Liver (tissue), 9 donors: ENCODE results near the gene NAP1L1. TPM values are rescaled to one million over a fixed set of nuclear protein-coding genes. Genes with fewer than 3 reads are reported as not detected.
A peak's percentile ranks its signal among the peaks of the same experiment; 100 is the strongest.

Experiments
- DNase-seq: peaks from one replicate; pipeline ENCODE4 v3.0.0-alpha.2; 2017; ENCODE audit warnings: low spot score
- H3K27ac ChIP-seq, 2 donors: one replicate each; pipeline ENCODE4 v1.7.0; 2013; ENCODE audit warnings: inconsistent platforms in 2 of 2, low read length in 2 of 2, control low read depth in 1 of 2, low read depth in 1 of 2, mild to moderate bottlenecking in 1 of 2
- H3K27me3 ChIP-seq, 4 donors: one replicate each; pipeline versions ENCODE4 v1.6.1 to v1.7.0; 2013; ENCODE audit warnings: low read length in 3 of 4, inconsistent platforms in 1 of 4, mild to moderate bottlenecking in 1 of 4, moderate library complexity in 1 of 4; ENCODE audit not compliant: control insufficient read depth in 4 of 4, insufficient read depth in 4 of 4
- H3K36me3 ChIP-seq, 4 donors: one replicate each; pipeline versions ENCODE4 v1.6.1 to v1.7.0; 2013; ENCODE audit warnings: low read length in 3 of 4, mild to moderate bottlenecking in 3 of 4, low read depth in 1 of 4, moderate library complexity in 1 of 4; ENCODE audit not compliant: control insufficient read depth in 4 of 4, insufficient read depth in 3 of 4
- H3K4me1 ChIP-seq, 4 donors: one replicate each; pipeline versions ENCODE4 v1.6.1 to v1.7.0; 2013; ENCODE audit warnings: low read length in 3 of 4, mild to moderate bottlenecking in 3 of 4, moderate library complexity in 1 of 4; ENCODE audit not compliant: control insufficient read depth in 4 of 4, insufficient read depth in 4 of 4
- H3K4me3 ChIP-seq, 3 donors: one replicate each; pipeline versions ENCODE4 v1.6.1 to v1.7.0; 2013; ENCODE audit warnings: low read length in 3 of 3, control low read depth in 1 of 3, low read depth in 1 of 3, mild to moderate bottlenecking in 1 of 3
- H3K9ac ChIP-seq, 2 donors: one replicate each; pipeline ENCODE4 v1.7.0; 2013; ENCODE audit warnings: low read length in 2 of 2, mild to moderate bottlenecking in 2 of 2, moderate library complexity in 2 of 2, control low read depth in 1 of 2, low read depth in 1 of 2
- H3K9me3 ChIP-seq, 4 donors: one replicate each; pipeline versions ENCODE4 v1.6.1 to v1.7.0; 2013; ENCODE audit warnings: low read length in 3 of 4; ENCODE audit not compliant: control insufficient read depth in 4 of 4
- EGR1 ChIP-seq, 2 donors: IDR thresholded peaks; 2 replicates each; pipeline ENCODE4 v1.6.1; 2016 to 2018; ENCODE audit warnings: antibody characterized with exemption in 2 of 2, low read depth in 2 of 2
- FOXA1 ChIP-seq: IDR thresholded peaks from 2 replicates; pipeline ENCODE4 v1.6.1; 2016; ENCODE audit warnings: antibody characterized with exemption
- FOXA2 ChIP-seq: IDR thresholded peaks from 2 replicates; pipeline ENCODE4 v1.6.1; 2016; ENCODE audit warnings: antibody characterized with exemption
- GABPA ChIP-seq, 2 donors: IDR thresholded peaks in 1 of 2; conservative IDR thresholded peaks in 1 of 2; 2 replicates each; pipeline ENCODE4 v1.6.1; 2016; ENCODE audit warnings: antibody characterized with exemption in 2 of 2, mild to moderate bottlenecking in 1 of 2, moderate library complexity in 1 of 2
- HNF4A ChIP-seq, 2 donors: conservative IDR thresholded peaks; 2 replicates each; pipeline ENCODE4 v1.6.1; 2016; ENCODE audit warnings: antibody characterized with exemption in 2 of 2, mild to moderate bottlenecking in 2 of 2
- HNF4G ChIP-seq: IDR thresholded peaks from 2 replicates; pipeline ENCODE4 v1.6.1; 2016; ENCODE audit warnings: antibody characterized with exemption
- JUND ChIP-seq, 2 donors: IDR thresholded peaks; 2 replicates each; pipeline ENCODE4 v1.6.1; 2016; ENCODE audit warnings: antibody characterized with exemption in 2 of 2
- NR2F2 ChIP-seq: IDR thresholded peaks from 2 replicates; pipeline ENCODE4 v1.6.1; 2016; ENCODE audit warnings: antibody characterized with exemption
- RAD21 ChIP-seq, 2 donors: IDR thresholded peaks; 2 replicates each; pipeline ENCODE4 v1.6.1; 2016; ENCODE audit warnings: antibody characterized with exemption in 2 of 2, mild to moderate bottlenecking in 2 of 2
- RXRA ChIP-seq, 2 donors: IDR thresholded peaks; 2 replicates each; pipeline ENCODE4 v1.6.1; 2017 to 2018; ENCODE audit warnings: antibody characterized with exemption in 2 of 2, mild to moderate bottlenecking in 1 of 2
- SP1 ChIP-seq: IDR thresholded peaks from 2 replicates; pipeline ENCODE4 v1.6.1; 2018; ENCODE audit warnings: antibody characterized with exemption, mild to moderate bottlenecking
- TAF1 ChIP-seq: conservative IDR thresholded peaks from 2 replicates; pipeline ENCODE4 v1.6.1; 2016; ENCODE audit warnings: antibody characterized with exemption, mild to moderate bottlenecking
- YY1 ChIP-seq: IDR thresholded peaks from 2 replicates; pipeline ENCODE4 v1.6.1; 2016; ENCODE audit warnings: antibody characterized with exemption, mild to moderate bottlenecking
- WGBS: extraction: QIAGEN DNeasy Blood & Tissue Kit; methylation state at CpG from one replicate; pipeline ENCODE4 v1.1.7; 2013; 5-methylcytosine and 5-hydroxymethylcytosine counted together
- polyA plus RNA-seq, 2 donors: library from polyadenylated mRNA; stranded (reverse) in 1 of 2; unstranded in 1 of 2; fragments of 200-250 nt in 1 of 2; fragments of >200 nt in 1 of 2; fragmentation: Nextera tagmentation in 1 of 2; extraction: Ambion mirVana in 1 of 2; gene quantifications; one replicate each; pipeline versions ENCODE4 v1.2.1 to v1.2.3, GENCODE V29; 2013 to 2015
- total RNA-seq, 2 donors: library from RNA; depleted of rRNA; stranded (reverse); fragments of >200 nt; gene quantifications; one replicate each; pipeline ENCODE4 v1.2.3, GENCODE V29; 2014
- TF ChIP-seq, protein P1 (sequence below): IDR thresholded peaks from 2 replicates; pipeline ENCODE4 v1.6.1; 2016; ENCODE audit warnings: antibody characterized with exemption, mild to moderate bottlenecking
- TF ChIP-seq, protein P2 (sequence below): IDR thresholded peaks from 2 replicates; pipeline ENCODE4 v1.6.1; 2016; ENCODE audit warnings: antibody characterized with exemption
- TF ChIP-seq, protein P3 (sequence below): IDR thresholded peaks from 2 replicates; pipeline ENCODE4 v1.6.1; 2016; ENCODE audit warnings: antibody characterized with exemption
- TF ChIP-seq, protein P4 (sequence below): IDR thresholded peaks from 2 replicates; pipeline ENCODE4 v1.6.1; 2016; ENCODE audit warnings: antibody characterized with exemption
- TF ChIP-seq, protein P5 (sequence below): fragments of 150-350 bp; IDR thresholded peaks from 2 replicates; pipeline ENCODE4 v1.5.1; 2017; ENCODE audit warnings: improper control_type of control experiment, low read depth, low read length; ENCODE audit not compliant: missing input control
- donor health status: healthy.
- donor health status: healthy.
- donor health status: healthy.
- donor health status: healthy.
- donor health status: healthy.

Gene NAP1L1
- total and polyA plus RNA-seq, 4 donors, result 36.6 to 74.7 (median 42.4) TPM

DNA sequence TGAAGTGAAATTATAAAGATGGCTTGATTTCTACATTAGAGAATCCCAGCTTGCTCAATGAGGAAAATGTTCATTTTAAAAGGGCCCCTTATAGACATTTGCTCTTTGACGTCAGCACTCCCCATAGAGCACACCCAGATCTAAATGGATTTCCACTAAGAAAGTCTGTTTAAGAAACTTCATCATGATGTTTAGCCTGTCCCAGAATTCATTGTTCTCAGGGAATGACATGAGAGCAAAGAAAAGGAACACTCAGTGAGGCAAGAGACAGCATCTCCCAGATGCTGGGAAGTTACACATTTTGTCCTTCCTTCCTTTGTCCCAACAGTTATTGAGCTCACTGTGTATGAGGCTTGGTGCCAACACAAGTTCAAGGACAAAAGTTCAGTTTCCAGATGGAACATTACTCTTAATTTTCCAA is 57.8 kb downstream of the NAP1L1 start:
- TF ChIP-seq SP1 (peak; percentile 43), RXRA (IDR thresholded peaks at IDR 0.05) (peak; percentile 48 to 64), NR2F2 (peak; percentile 73), RAD21 (IDR thresholded peaks at IDR 0.05) (peak; percentile 9 to 36)
- TF ChIP-seq, protein P1, sequence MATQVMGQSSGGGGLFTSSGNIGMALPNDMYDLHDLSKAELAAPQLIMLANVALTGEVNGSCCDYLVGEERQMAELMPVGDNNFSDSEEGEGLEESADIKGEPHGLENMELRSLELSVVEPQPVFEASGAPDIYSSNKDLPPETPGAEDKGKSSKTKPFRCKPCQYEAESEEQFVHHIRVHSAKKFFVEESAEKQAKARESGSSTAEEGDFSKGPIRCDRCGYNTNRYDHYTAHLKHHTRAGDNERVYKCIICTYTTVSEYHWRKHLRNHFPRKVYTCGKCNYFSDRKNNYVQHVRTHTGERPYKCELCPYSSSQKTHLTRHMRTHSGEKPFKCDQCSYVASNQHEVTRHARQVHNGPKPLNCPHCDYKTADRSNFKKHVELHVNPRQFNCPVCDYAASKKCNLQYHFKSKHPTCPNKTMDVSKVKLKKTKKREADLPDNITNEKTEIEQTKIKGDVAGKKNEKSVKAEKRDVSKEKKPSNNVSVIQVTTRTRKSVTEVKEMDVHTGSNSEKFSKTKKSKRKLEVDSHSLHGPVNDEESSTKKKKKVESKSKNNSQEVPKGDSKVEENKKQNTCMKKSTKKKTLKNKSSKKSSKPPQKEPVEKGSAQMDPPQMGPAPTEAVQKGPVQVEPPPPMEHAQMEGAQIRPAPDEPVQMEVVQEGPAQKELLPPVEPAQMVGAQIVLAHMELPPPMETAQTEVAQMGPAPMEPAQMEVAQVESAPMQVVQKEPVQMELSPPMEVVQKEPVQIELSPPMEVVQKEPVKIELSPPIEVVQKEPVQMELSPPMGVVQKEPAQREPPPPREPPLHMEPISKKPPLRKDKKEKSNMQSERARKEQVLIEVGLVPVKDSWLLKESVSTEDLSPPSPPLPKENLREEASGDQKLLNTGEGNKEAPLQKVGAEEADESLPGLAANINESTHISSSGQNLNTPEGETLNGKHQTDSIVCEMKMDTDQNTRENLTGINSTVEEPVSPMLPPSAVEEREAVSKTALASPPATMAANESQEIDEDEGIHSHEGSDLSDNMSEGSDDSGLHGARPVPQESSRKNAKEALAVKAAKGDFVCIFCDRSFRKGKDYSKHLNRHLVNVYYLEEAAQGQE, result no peak
- TF ChIP-seq, protein P2, sequence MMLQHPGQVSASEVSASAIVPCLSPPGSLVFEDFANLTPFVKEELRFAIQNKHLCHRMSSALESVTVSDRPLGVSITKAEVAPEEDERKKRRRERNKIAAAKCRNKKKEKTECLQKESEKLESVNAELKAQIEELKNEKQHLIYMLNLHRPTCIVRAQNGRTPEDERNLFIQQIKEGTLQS, result no peak
- Histone ChIP-seq H3K9me3 (no peaks in the 10 kb centered on the region), H3K27ac (no peak overlapping the region), H3K27me3 (no peaks in the 10 kb centered on the region), H3K4me1 (peaks cover 0 to 4% (median 1%) of the 10 kb centered on the region in 4 donors), H3K9ac (no peak overlapping the region), H3K4me3 (no peak overlapping the region), H3K36me3 (no peaks in the 10 kb centered on the region)
- DNase-seq, result no peak
- WGBS, result 79% methylated on average over 1 of the region's 1 CpG

DNA sequence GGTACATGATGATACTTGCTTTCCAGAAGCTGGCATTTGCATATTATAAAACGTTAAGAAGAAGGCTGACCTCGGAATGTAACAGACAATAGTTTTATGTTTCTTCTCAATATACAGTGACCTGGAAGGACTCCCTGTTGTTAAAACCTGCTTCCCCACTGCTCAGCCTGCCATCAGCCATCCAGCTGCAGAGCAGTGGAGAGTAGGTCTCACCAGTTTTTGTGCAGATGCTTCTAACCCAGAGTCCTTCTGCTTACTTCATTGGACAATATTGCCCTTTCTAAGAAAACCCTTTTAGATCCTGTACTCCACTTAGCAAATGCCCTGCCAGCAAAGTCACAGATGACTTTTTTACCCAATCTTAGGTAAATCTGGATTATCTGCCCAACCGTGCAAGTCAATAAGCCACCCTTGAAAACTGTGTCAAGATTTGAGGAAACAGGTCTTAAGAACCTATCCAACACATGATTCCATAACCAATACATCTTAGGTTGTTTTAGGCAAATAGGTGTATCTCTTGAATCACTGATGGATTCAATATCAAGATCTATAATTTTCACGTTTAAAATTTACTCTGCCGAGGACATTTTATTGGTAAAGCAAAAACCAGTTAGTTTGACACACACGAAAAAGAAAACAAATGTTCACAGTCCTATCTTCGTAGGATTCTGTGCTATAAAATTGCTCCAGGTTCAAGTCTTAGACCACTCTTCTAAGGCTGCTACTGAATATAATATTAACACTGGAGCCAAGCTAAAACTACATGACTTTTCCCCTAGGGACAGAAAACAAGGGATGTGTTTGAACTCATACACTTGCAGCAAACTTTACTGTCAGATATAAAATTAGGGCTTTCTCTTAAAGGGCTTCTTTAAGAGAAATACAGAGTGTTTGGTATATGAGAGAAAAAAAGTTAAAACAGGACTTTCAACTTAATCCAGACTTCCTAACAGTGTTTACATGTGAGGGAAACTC is 58.6 kb downstream of the NAP1L1 start:
- Histone ChIP-seq H3K36me3 (no peaks in the 10 kb centered on the region), H3K27ac (peak overlapping the region in 1 of 2 donors; percentile 9), H3K4me3 (no peak overlapping the region), H3K27me3 (no peaks in the 10 kb centered on the region), H3K9me3 (no peaks in the 10 kb centered on the region), H3K4me1 (peaks cover 0 to 2% (median 1%) of the 10 kb centered on the region in 4 donors), H3K9ac (no peak overlapping the region)
- 80% methylated on average over 7 of the region's 7 CpGs for WGBS
- TF ChIP-seq HNF4G, result no peak
- no peak for TF ChIP-seq GABPA (IDR thresholded peaks at IDR 0.05 in 1 of 2, conservative IDR thresholded peaks at IDR 0.05 in 1 of 2)
- no peak for TF ChIP-seq JUND (IDR thresholded peaks at IDR 0.05)
- TF ChIP-seq RXRA (IDR thresholded peaks at IDR 0.05), result no peak
- no peak for TF ChIP-seq TAF1
- TF ChIP-seq EGR1 (IDR thresholded peaks at IDR 0.05; ENCODE audit: low read depth in 2 of 2), result no peak
- TF ChIP-seq RAD21 (IDR thresholded peaks at IDR 0.05), result no peak
- TF ChIP-seq SP1, result no peak
- TF ChIP-seq, protein P2, result no peak
- TF ChIP-seq, protein P3, sequence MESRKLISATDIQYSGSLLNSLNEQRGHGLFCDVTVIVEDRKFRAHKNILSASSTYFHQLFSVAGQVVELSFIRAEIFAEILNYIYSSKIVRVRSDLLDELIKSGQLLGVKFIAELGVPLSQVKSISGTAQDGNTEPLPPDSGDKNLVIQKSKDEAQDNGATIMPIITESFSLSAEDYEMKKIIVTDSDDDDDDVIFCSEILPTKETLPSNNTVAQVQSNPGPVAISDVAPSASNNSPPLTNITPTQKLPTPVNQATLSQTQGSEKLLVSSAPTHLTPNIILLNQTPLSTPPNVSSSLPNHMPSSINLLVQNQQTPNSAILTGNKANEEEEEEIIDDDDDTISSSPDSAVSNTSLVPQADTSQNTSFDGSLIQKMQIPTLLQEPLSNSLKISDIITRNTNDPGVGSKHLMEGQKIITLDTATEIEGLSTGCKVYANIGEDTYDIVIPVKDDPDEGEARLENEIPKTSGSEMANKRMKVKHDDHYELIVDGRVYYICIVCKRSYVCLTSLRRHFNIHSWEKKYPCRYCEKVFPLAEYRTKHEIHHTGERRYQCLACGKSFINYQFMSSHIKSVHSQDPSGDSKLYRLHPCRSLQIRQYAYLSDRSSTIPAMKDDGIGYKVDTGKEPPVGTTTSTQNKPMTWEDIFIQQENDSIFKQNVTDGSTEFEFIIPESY, result no peak
- TF ChIP-seq HNF4A (conservative IDR thresholded peaks at IDR 0.05), result no peak
- no peak for TF ChIP-seq FOXA1
- TF ChIP-seq, protein P4, sequence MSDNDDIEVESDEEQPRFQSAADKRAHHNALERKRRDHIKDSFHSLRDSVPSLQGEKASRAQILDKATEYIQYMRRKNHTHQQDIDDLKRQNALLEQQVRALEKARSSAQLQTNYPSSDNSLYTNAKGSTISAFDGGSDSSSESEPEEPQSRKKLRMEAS, result no peak
- no peak for TF ChIP-seq NR2F2
- TF ChIP-seq, protein P5, sequence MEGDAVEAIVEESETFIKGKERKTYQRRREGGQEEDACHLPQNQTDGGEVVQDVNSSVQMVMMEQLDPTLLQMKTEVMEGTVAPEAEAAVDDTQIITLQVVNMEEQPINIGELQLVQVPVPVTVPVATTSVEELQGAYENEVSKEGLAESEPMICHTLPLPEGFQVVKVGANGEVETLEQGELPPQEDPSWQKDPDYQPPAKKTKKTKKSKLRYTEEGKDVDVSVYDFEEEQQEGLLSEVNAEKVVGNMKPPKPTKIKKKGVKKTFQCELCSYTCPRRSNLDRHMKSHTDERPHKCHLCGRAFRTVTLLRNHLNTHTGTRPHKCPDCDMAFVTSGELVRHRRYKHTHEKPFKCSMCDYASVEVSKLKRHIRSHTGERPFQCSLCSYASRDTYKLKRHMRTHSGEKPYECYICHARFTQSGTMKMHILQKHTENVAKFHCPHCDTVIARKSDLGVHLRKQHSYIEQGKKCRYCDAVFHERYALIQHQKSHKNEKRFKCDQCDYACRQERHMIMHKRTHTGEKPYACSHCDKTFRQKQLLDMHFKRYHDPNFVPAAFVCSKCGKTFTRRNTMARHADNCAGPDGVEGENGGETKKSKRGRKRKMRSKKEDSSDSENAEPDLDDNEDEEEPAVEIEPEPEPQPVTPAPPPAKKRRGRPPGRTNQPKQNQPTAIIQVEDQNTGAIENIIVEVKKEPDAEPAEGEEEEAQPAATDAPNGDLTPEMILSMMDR, result no peak
- no peak for TF ChIP-seq YY1
- TF ChIP-seq, protein P1, result no peak
- TF ChIP-seq FOXA2, result no peak
- no peak for DNase-seq
